Chondrocyte (in vitro differentiated cells): ENCODE measurements around the gene GNG13. TPM values are rescaled to one million over a fixed set of nuclear protein-coding genes. Genes with fewer than 3 reads are reported as not detected.
A peak's percentile ranks its signal among the peaks of the same experiment; 100 is the strongest.

ENCODE experiments used
- DNase-seq: peaks from one replicate; pipeline ENCODE4 v3.0.0; 2021; ENCODE audit warnings: mixed read lengths, low spot score
- H3K27ac Mint-ChIP-seq: one replicate; pipeline ENCODE4 v1.8.0; 2021; ENCODE audit warnings: mild to moderate bottlenecking, moderate library complexity, mixed read lengths; ENCODE audit not compliant: unreplicated experiment
- H3K27me3 Mint-ChIP-seq: 2 replicates; pipeline ENCODE4 v1.8.0; 2021; ENCODE audit warnings: low read depth, mixed read lengths
- H3K36me3 Mint-ChIP-seq: 2 replicates; pipeline ENCODE4 v1.8.0; 2021; ENCODE audit warnings: low read depth, mixed read lengths
- H3K4me1 Mint-ChIP-seq: 2 replicates; pipeline ENCODE4 v1.8.0; 2021; ENCODE audit warnings: low read depth, mild to moderate bottlenecking, mixed read lengths
- H3K4me3 Mint-ChIP-seq: one replicate; pipeline ENCODE4 v1.8.0; 2021; ENCODE audit warnings: mild to moderate bottlenecking, moderate library complexity, mixed read lengths; ENCODE audit not compliant: unreplicated experiment
- H3K9me3 Mint-ChIP-seq: 2 replicates; pipeline ENCODE4 v1.8.0; 2021; ENCODE audit warnings: low read depth, mixed read lengths
- microRNA-seq: library from miRNA; unstranded; fragments of <30 nt; microRNA quantifications from one replicate; pipeline ENCODE4 v1.2.0, GENCODE V29; 2020; ENCODE audit warnings: borderline number of aligned reads
- total RNA-seq: library from RNA; stranded (reverse); gene quantifications from 3 replicates; pipeline ENCODE4 v1.2.1, GENCODE V29; 2021
- TF ChIP-seq, protein P1 (sequence below): fragments of 200-600 bp; sonication (generic); IDR thresholded peaks from 2 replicates; pipeline ENCODE4 v1.5.0; 2021; ENCODE audit warnings: antibody characterized with exemption, mild to moderate bottlenecking, moderate library complexity

GNG13 gene
- total RNA-seq, 1 donor from 2014 or later, result not detected

DNA sequence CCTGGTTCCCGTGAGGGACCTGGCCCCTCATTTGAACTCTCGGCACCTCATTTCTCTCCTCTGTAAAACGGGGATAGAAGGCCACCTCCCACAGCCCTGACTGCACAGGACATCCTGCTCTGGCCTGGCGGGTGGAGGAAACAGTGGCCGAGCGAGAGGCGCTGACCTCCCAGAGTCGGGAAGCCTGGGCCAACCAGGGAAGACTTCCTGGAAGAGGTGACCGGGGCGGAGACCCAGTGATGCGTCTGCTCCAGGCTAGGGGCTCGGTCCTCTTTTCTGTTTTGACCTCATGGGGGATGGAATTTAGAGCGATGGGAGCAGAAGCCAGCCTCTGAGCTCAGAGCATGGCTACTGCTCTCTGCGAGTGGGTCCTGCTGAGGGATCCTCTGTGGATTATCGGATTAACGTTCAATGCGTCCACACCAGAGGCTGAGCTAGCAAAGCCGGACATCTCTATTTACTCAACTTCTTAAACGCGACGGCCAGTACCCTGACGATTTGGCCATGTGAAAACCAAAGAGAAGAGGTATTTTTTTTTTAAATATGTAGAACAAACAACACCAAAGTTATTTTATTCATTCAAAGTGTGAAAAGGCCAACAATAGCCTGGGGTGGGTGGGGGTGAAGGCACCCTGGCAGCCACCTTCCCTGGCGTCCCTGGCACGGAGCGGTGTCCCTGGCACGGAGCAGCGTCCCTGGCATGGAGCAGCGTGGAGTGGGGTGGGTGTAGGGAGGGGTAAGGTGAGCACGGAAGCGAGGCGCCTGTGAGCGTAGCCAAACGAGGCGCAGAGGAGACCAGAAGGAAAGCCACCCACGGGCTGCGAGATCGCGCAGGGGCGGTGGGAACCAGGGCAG lies 49.2 kb downstream of the GNG13 start:
- no peak for DNase-seq
- Mint-ChIP-seq H3K27ac (no peak overlapping the region), H3K9me3 (peaks cover 2% of the 10 kb centered on the region), H3K36me3 (no peaks in the 10 kb centered on the region), H3K4me1 (peaks cover 8% of the 10 kb centered on the region), H3K4me3 (no peak overlapping the region), H3K27me3 (peaks cover 9% of the 10 kb centered on the region)
- TF ChIP-seq, protein P1, sequence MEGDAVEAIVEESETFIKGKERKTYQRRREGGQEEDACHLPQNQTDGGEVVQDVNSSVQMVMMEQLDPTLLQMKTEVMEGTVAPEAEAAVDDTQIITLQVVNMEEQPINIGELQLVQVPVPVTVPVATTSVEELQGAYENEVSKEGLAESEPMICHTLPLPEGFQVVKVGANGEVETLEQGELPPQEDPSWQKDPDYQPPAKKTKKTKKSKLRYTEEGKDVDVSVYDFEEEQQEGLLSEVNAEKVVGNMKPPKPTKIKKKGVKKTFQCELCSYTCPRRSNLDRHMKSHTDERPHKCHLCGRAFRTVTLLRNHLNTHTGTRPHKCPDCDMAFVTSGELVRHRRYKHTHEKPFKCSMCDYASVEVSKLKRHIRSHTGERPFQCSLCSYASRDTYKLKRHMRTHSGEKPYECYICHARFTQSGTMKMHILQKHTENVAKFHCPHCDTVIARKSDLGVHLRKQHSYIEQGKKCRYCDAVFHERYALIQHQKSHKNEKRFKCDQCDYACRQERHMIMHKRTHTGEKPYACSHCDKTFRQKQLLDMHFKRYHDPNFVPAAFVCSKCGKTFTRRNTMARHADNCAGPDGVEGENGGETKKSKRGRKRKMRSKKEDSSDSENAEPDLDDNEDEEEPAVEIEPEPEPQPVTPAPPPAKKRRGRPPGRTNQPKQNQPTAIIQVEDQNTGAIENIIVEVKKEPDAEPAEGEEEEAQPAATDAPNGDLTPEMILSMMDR, result no peak

DNA sequence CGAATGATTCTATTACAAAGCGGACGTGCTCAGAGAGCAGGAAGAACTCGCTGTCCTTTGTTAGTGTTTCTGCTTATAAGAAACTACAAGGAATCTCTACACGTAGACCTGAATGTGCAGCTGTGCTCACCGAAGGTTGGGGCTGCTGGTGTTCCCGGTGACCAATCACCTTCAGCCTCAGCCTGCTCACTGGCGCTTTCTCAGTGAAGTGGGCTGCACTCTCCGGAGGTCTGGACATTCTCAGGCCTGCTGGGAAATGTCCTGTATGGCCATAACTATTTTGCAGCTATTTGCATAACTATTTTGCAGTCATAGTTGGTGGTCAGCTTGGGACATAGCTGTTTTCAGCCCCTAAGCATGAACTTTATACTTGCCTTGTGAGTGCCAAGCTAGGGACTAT lies 50.0 kb downstream of the GNG13 start:
- peaks cover 8% of the 10 kb centered on the region for H3K4me1 Mint-ChIP-seq
- TF ChIP-seq, protein P1, result no peak
- H3K27me3 Mint-ChIP-seq, result peaks cover 9% of the 10 kb centered on the region
- no peak overlapping the region for H3K27ac Mint-ChIP-seq
- no peaks in the 10 kb centered on the region for H3K9me3 Mint-ChIP-seq
- no peak for DNase-seq
- no peak overlapping the region for H3K4me3 Mint-ChIP-seq
- no peaks in the 10 kb centered on the region for H3K36me3 Mint-ChIP-seq

DNA sequence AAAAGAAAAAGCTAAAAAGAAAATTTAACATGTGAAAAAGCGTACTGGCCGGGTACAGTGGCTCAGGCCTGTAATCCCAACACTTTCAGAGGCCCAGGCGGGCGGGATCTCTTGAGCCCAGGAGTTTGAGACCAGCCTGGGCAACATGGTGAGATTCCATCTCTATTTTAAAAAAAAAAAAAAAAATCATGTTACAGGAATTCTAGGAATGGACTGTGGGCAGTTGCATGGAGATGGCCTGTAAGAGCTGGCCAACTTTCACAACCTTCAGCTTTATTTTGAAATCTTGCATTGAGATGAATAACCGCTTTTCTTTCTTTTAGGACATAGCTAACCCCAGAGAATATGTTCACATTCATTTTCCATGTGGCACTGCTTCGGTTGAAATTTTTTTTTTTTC lies 51.5 kb downstream of the GNG13 start:
- H3K27ac Mint-ChIP-seq, result peak overlapping the region; percentile 91

More for the DNA sequence above, 51.5 kb downstream of the GNG13 start:
- no peaks in the 10 kb centered on the region for H3K9me3 Mint-ChIP-seq
- peaks cover 8% of the 10 kb centered on the region for H3K4me1 Mint-ChIP-seq
- peaks cover 9% of the 10 kb centered on the region for H3K27me3 Mint-ChIP-seq
- H3K4me3 Mint-ChIP-seq, result no peak overlapping the region
- no peaks in the 10 kb centered on the region for H3K36me3 Mint-ChIP-seq
- TF ChIP-seq, protein P1, result no peak
- DNase-seq, result no peak

Small RNA genes within 50 kb of the gene (microRNA-seq; reads per million reads assigned to microRNA genes)
- not detected for gene MIR662

Other genes starting within 250 kb of the GNG13 start
- gene PRR35, start 240.3 kb downstream of the GNG13 start, total RNA-seq, result not detected in 3 replicates
- not detected in 3 replicates for gene NHLRC4, start 233.7 kb downstream of the GNG13 start, total RNA-seq
- 34.1 to 57.1 TPM (median 37.3 TPM) in 3 replicates for gene PIGQ, start 230.8 kb downstream of the GNG13 start, total RNA-seq
- gene RAB40C, start 210.7 kb downstream of the GNG13 start, total RNA-seq, result 15.2 to 19.6 TPM (median 19.6 TPM) in 3 replicates
- gene WFIKKN1, start 169.7 kb downstream of the GNG13 start, total RNA-seq, result 0.36 to 0.56 TPM (median 0.47 TPM) in 3 replicates
- 58.9 to 68.5 TPM (median 68.1 TPM) in 3 replicates for gene METTL26, start 164.4 kb downstream of the GNG13 start, total RNA-seq
- gene MCRIP2, start 158.9 kb downstream of the GNG13 start, total RNA-seq, result 10.4 to 16.9 TPM (median 15.3 TPM) in 3 replicates
- 17.0 to 36.6 TPM (median 19.2 TPM) in 3 replicates for gene WDR90, start 151.4 kb downstream of the GNG13 start, total RNA-seq
- gene RHOT2, start 132.6 kb downstream of the GNG13 start, total RNA-seq, result 101 to 109 TPM (median 106 TPM) in 3 replicates
- 1.9 to 3.5 TPM (median 3.0 TPM) in 3 replicates for gene RHBDL1, start 125.1 kb downstream of the GNG13 start, total RNA-seq
- gene STUB1, start 120.3 kb downstream of the GNG13 start, total RNA-seq, result 89.7 to 139 TPM (median 96.1 TPM) in 3 replicates
- gene JMJD8, start 116.4 kb downstream of the GNG13 start, total RNA-seq, result 38.8 to 56.5 TPM (median 39.2 TPM) in 3 replicates
- 12.6 to 17.7 TPM (median 13.7 TPM) in 3 replicates for gene WDR24, start 110.3 kb downstream of the GNG13 start, total RNA-seq
- gene FBXL16, start 94.9 kb downstream of the GNG13 start, total RNA-seq, result 0.53 to 0.87 TPM (median 0.82 TPM) in 3 replicates
- gene METRN, start 85.6 kb downstream of the GNG13 start, total RNA-seq, result 50.7 to 62.3 TPM (median 58.5 TPM) in 3 replicates
- gene ANTKMT, start 79.6 kb downstream of the GNG13 start, total RNA-seq, result 31.6 to 42.4 TPM (median 38.2 TPM) in 3 replicates
- 1.8 to 3.9 TPM (median 2.5 TPM) in 3 replicates for gene CCDC78, start 74.3 kb downstream of the GNG13 start, total RNA-seq
- gene HAGHL, start 73.6 kb downstream of the GNG13 start, total RNA-seq, result 7.9 to 20.6 TPM (median 15.0 TPM) in 3 replicates
- gene CIAO3, start 59.7 kb downstream of the GNG13 start, total RNA-seq, result 20.5 to 26.6 TPM (median 22.1 TPM) in 3 replicates
- 0.41 TPM in 1 of 3 replicates, not detected in the others for gene MSLN, start 40.0 kb downstream of the GNG13 start, total RNA-seq
- 17.6 to 21.6 TPM (median 19.6 TPM) in 3 replicates for gene RPUSD1, start 12.4 kb downstream of the GNG13 start, total RNA-seq
- gene CHTF18, start 12.1 kb downstream of the GNG13 start, total RNA-seq, result 12.8 to 35.9 TPM (median 13.3 TPM) in 3 replicates
- 21.6 to 25.6 TPM (median 21.7 TPM) in 3 replicates for gene LMF1, start 170.2 kb upstream of the GNG13 start, total RNA-seq
- 0.10 to 0.15 TPM (median 0.15 TPM) in 3 replicates for gene SOX8, start 181.0 kb upstream of the GNG13 start, total RNA-seq